ELR (cell line): ENCODE measurements around the gene LCN9.

Experiments
- DNase-seq: peaks from one replicate; pipeline ENCODE4 v3.0.0-alpha.2; 2015; ENCODE audit warnings: low read depth

The LCN9 gene

GRCh38 chr9:135698767-135699166, 35.7 kb downstream of the LCN9 start:
- no peak for DNase-seq

- no peak for DNase-seq
These were observed 36.3 kb downstream of the LCN9 start, which contains the start of gene SOHLH1 for GRCh38 chr9:135699440-135699839. SOHLH1 (minus strand) TSS chr9:135699481; CDS start chr9:135699467, 14 bp downstream.

GRCh38 chr9:135700525-135700924, 37.4 kb downstream of the LCN9 start:
- DNase-seq, result no peak

- DNase-seq, result no peak
These were observed 38.2 kb downstream of the LCN9 start for GRCh38 chr9:135701067-135701958.

- peak; percentile 56 for DNase-seq
These were observed 39.0 kb downstream of the LCN9 start, which contains the start of gene KCNT1 for GRCh38 chr9:135701959-135702721. KCNT1 (plus strand) TSS chr9:135702185; CDS start chr9:135702259, 74 bp downstream.

GRCh38 chr9:135703726-135704125, 40.6 kb downstream of the LCN9 start:
- DNase-seq, result no peak

- DNase-seq, result no peak
These were observed 41.4 kb downstream of the LCN9 start for GRCh38 chr9:135704483-135704882.

GRCh38 chr9:135705376-135705775, 42.3 kb downstream of the LCN9 start:
- no peak for DNase-seq

GRCh38 chr9:135706288-135706687, 43.2 kb downstream of the LCN9 start:
- no peak for DNase-seq

- DNase-seq, result no peak
These were observed 44.4 kb downstream of the LCN9 start for GRCh38 chr9:135707252-135708138.

GRCh38 chr9:135708164-135708563, 45.1 kb downstream of the LCN9 start:
- DNase-seq, result no peak

- DNase-seq, result no peak
These were observed 48.3 kb downstream of the LCN9 start for GRCh38 chr9:135711391-135711790.

GRCh38 chr9:135711881-135712280, 48.8 kb downstream of the LCN9 start:
- DNase-seq, result no peak

- DNase-seq, result no peak
These were observed 49.6 kb downstream of the LCN9 start for GRCh38 chr9:135712613-135713295.

- no peak for DNase-seq
These were observed 51.3 kb downstream of the LCN9 start for GRCh38 chr9:135714242-135715055.

- no peak for DNase-seq
These were observed 52.0 kb downstream of the LCN9 start for GRCh38 chr9:135715056-135715595.

GRCh38 chr9:135716045-135716444, 52.9 kb downstream of the LCN9 start:
- DNase-seq, result peak; percentile 25
